ENCODE measurements around the gene MRPL49. TPM values are rescaled to one million over a fixed set of nuclear protein-coding genes. Genes with fewer than 3 reads are reported as not detected.

Gene MRPL49
- total and polyA plus RNA-seq, 2 of the 8 experiments (the other 6 are each of a cell fraction or from before 2014, with no cell fraction given): 54.0 to 84.8 TPM

DNA sequence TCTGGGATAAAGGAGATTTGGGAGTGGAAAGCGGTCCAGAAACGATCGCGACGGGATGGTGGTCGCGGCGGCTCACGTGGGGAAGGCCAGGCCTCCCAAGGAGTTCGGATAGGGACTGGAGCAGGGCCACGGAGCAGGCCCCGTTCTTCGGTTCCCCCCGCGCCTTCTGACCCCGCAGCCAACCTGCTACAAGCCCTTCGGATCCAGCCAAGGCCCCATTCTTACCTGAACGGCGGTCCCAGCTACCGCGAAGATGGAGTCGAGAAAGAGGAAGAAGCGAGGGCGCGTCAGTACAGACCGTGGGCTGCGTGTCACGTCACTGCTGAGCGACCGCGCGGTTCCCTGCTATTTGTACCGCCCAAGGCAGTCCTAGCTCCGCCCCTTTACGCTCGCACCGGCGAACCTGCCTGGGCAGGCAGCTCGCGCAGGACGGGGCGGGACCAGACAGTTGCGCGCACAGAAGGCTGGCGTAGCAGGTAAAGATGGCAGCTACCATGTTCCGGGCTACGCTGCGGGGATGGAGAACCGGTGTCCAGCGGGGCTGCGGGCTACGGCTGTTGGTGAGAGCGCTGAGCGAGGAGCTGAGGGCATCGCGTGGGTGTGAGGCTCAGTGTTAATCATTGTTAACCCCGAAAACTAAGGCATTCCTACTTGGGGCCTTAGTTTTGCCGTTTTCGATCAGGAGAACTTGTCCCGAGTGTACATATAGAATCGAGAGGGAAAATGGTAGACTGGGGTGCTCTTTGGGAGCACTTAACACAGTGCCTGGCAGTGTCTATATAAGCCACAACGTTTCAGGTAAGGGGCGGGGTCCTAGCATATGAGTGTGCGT is at the start of gene MRPL49, which contains the start of gene FAU (continued):
- TF ChIP-seq RNF2 (IDR thresholded peaks at IDR 0.05; ENCODE audit: borderline replicate concordance, low read depth, low read length, missing control alignments, poor library complexity, severe bottlenecking): no peak
- TF ChIP-seq GTF2F1 (IDR thresholded peaks at IDR 0.05; ENCODE audit: borderline replicate concordance, low read depth, low read length): 0 out of 2 replicates have a peak, but pooled peaks have one; percentile 30
- TF ChIP-seq TAF1 (IDR thresholded peaks at IDR 0.05; ENCODE audit: low read depth, low read length): peak; percentile 93
- TF ChIP-seq SIRT6 (IDR thresholded peaks at IDR 0.05; ENCODE audit: low read length): no peak
- TF ChIP-seq BRCA1 (IDR thresholded peaks at IDR 0.05; ENCODE audit: low read depth, low read length): peak; percentile 32; the same call in 1 of the 2 replicates
- no peak for TF ChIP-seq GABPA (IDR thresholded peaks at IDR 0.05; ENCODE audit: borderline replicate concordance, insufficient read depth, low read length)
- peak; percentile 60 for TF ChIP-seq ASH2L (IDR thresholded peaks at IDR 0.05; ENCODE audit: low read length)
- 0 out of 2 replicates have a peak, but pooled peaks have one; percentile 31 for TF ChIP-seq FOSL1 (IDR thresholded peaks at IDR 0.05; ENCODE audit: insufficient read depth, low read depth, low read length)
- TF ChIP-seq, protein P1, sequence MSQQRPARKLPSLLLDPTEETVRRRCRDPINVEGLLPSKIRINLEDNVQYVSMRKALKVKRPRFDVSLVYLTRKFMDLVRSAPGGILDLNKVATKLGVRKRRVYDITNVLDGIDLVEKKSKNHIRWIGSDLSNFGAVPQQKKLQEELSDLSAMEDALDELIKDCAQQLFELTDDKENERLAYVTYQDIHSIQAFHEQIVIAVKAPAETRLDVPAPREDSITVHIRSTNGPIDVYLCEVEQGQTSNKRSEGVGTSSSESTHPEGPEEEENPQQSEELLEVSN (IDR thresholded peaks at IDR 0.05): no peak; the same call in 1 of the 2 replicates
- TF ChIP-seq KDM5A (IDR thresholded peaks at IDR 0.05; ENCODE audit: low read length): peak; percentile 89
- TF ChIP-seq BCL11A (IDR thresholded peaks at IDR 0.05; ENCODE audit: low read depth in 2 of 2, low read length in 2 of 2): no peak
- peak; percentile 76; the same call in 1 of the 2 replicates for TF ChIP-seq SP4 (IDR thresholded peaks at IDR 0.05; ENCODE audit: low read length)
- TF ChIP-seq EP300 (IDR thresholded peaks at IDR 0.05; ENCODE audit: borderline replicate concordance in 1 of 2, low read depth in 2 of 2, low read length in 2 of 2): no peak
- no peak for TF ChIP-seq CBX8 (IDR thresholded peaks at IDR 0.05; ENCODE audit: borderline replicate concordance, low read depth, low read length)
- TF ChIP-seq, protein P2, sequence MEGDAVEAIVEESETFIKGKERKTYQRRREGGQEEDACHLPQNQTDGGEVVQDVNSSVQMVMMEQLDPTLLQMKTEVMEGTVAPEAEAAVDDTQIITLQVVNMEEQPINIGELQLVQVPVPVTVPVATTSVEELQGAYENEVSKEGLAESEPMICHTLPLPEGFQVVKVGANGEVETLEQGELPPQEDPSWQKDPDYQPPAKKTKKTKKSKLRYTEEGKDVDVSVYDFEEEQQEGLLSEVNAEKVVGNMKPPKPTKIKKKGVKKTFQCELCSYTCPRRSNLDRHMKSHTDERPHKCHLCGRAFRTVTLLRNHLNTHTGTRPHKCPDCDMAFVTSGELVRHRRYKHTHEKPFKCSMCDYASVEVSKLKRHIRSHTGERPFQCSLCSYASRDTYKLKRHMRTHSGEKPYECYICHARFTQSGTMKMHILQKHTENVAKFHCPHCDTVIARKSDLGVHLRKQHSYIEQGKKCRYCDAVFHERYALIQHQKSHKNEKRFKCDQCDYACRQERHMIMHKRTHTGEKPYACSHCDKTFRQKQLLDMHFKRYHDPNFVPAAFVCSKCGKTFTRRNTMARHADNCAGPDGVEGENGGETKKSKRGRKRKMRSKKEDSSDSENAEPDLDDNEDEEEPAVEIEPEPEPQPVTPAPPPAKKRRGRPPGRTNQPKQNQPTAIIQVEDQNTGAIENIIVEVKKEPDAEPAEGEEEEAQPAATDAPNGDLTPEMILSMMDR (IDR thresholded peaks at IDR 0.05; ENCODE audit: control extremely low read depth in 1 of 3, insufficient read depth in 1 of 3, low read depth in 1 of 3, low read length in 3 of 3): no peak
- TF ChIP-seq EZH2 (IDR thresholded peaks at IDR 0.05; ENCODE audit: low read depth, low read length, severe bottlenecking): no peak
- no peak for TF ChIP-seq KDM1A (IDR thresholded peaks at IDR 0.05; ENCODE audit: borderline replicate concordance, low read length)
- peak; percentile 97 for TF ChIP-seq POLR2AphosphoS5 (IDR thresholded peaks at IDR 0.05; ENCODE audit: low read depth, low read length)

Measured in H1 (cell line).